Esophagus (tissue), 2 donors: ENCODE results near the gene PODXL2. TPM values are rescaled to one million over a fixed set of nuclear protein-coding genes. Genes with fewer than 3 reads are reported as not detected.

Experiments
- H3K27ac ChIP-seq, 2 donors: one replicate each; pipeline ENCODE4 v1.5.1; 2013; ENCODE audit warnings: low read depth in 2 of 2, mild to moderate bottlenecking in 2 of 2, inconsistent platforms in 1 of 2, low read length in 1 of 2, moderate library complexity in 1 of 2
- H3K27me3 ChIP-seq, 2 donors: one replicate each; pipeline ENCODE4 v1.6.1; 2013; ENCODE audit warnings: low read length in 2 of 2, control low read depth in 1 of 2, mild to moderate bottlenecking in 1 of 2; ENCODE audit not compliant: insufficient read depth in 2 of 2, control insufficient read depth in 1 of 2
- H3K36me3 ChIP-seq, 2 donors: one replicate each; pipeline ENCODE4 v1.6.1; 2013; ENCODE audit warnings: low read length in 1 of 2; ENCODE audit not compliant: control insufficient read depth in 2 of 2, insufficient read depth in 2 of 2
- H3K4me1 ChIP-seq, 2 donors: one replicate each; pipeline ENCODE4 v1.6.1; 2013; ENCODE audit warnings: low read length in 1 of 2; ENCODE audit not compliant: control insufficient read depth in 2 of 2, insufficient read depth in 2 of 2
- H3K4me3 ChIP-seq, 2 donors: one replicate each; pipeline ENCODE4 v1.5.1; 2013; ENCODE audit warnings: low read length in 2 of 2, mild to moderate bottlenecking in 2 of 2, low read depth in 1 of 2, moderate library complexity in 1 of 2
- H3K9me3 ChIP-seq, 2 donors: one replicate each; pipeline ENCODE4 v1.6.1; 2013; ENCODE audit warnings: mild to moderate bottlenecking in 2 of 2, low read depth in 1 of 2, low read length in 1 of 2, moderate library complexity in 1 of 2; ENCODE audit not compliant: control insufficient read depth in 2 of 2, insufficient read depth in 1 of 2
- WGBS, 2 donors: extraction: QIAGEN DNeasy Blood & Tissue Kit; methylation state at CpG; one replicate each; pipeline ENCODE4 v1.1.7; 2013; 5-methylcytosine and 5-hydroxymethylcytosine counted together
- polyA plus RNA-seq, 2 donors: library from polyadenylated mRNA; stranded (reverse); fragments of 200-250 nt; gene quantifications; one replicate each; pipeline ENCODE4 v1.2.3, GENCODE V29; 2013
- donor health status: healthy with polysubstance abuse.
- donor health status: Bipolar disorder and iron deficiency.

PODXL2 gene
- polyA plus RNA-seq = 1 to 10 TPM; 2.5 to 3.6 TPM

- Histone ChIP-seq H3K9me3 (no peaks in the 10 kb centered on the region), H3K27ac (no peak within 1 kb of the TSS), H3K27me3 (no peaks in the 10 kb centered on the region), H3K4me1 (peaks cover 3 to 13% of the 10 kb centered on the region in 2 donors), H3K36me3 (no peaks in the 10 kb centered on the region), H3K4me3 (peak within 1 kb of the TSS; percentile 43 to 45)
- WGBS, 2 donors = 10% methylated on average over 43 to 105 of the region's 105 CpGs
Observed at GRCh38 chr3:127628788-127629466, at the start of gene PODXL2. PODXL2 (plus strand) TSS chr3:127629185; CDS start chr3:127629220, 35 bp downstream.

- Histone ChIP-seq H3K4me3 (no peak overlapping the region), H3K27me3 (no peaks in the 10 kb centered on the region), H3K36me3 (peaks cover 0 to 19% of the 10 kb centered on the region in 2 donors), H3K27ac (no peak overlapping the region), H3K9me3 (no peaks in the 10 kb centered on the region), H3K4me1 (peaks cover 6 to 9% of the 10 kb centered on the region in 2 donors)
- WGBS, 2 donors = 86 to 89% methylated on average over 11 of the region's 11 CpGs
Observed at GRCh38 chr3:127580327-127581060, 48.5 kb upstream of the PODXL2 start.

- H3K4me1 ChIP-seq = peaks cover 27 to 34% of the 10 kb centered on the region in 2 donors
- no peaks in the 10 kb centered on the region for H3K27me3 ChIP-seq
- WGBS, 2 donors = 95% methylated on average over 6 of the region's 6 CpGs
- H3K4me3 ChIP-seq = no peak overlapping the region
- H3K36me3 ChIP-seq = peaks cover 0 to 5% of the 10 kb centered on the region in 2 donors
- H3K9me3 ChIP-seq = no peaks in the 10 kb centered on the region
- no peak overlapping the region for H3K27ac ChIP-seq
Observed at GRCh38 chr3:127584734-127585133, 44.3 kb upstream of the PODXL2 start.

- Histone ChIP-seq H3K4me3 (no peak overlapping the region), H3K27ac (peak overlapping the region in 1 of 2 donors; percentile 29), H3K9me3 (no peaks in the 10 kb centered on the region), H3K36me3 (peaks cover 0 to 5% of the 10 kb centered on the region in 2 donors), H3K4me1 (peaks cover 27 to 34% of the 10 kb centered on the region in 2 donors), H3K27me3 (no peaks in the 10 kb centered on the region)
- WGBS, 2 donors = 53 to 60% methylated on average over 4 of the region's 4 CpGs
Observed at GRCh38 chr3:127585163-127585812, 43.7 kb upstream of the PODXL2 start.

- WGBS, 2 donors = 91 to 96% methylated on average over 6 of the region's 6 CpGs
- Histone ChIP-seq H3K4me1 (peaks cover 27 to 34% of the 10 kb centered on the region in 2 donors), H3K27me3 (no peaks in the 10 kb centered on the region), H3K27ac (peak overlapping the region in 1 of 2 donors; percentile 29), H3K36me3 (peaks cover 0 to 3% of the 10 kb centered on the region in 2 donors), H3K9me3 (no peaks in the 10 kb centered on the region), H3K4me3 (no peak overlapping the region)
Observed at GRCh38 chr3:127585813-127586413, 43.1 kb upstream of the PODXL2 start.

GRCh38 chr3:127587876-127588275, 41.1 kb upstream of the PODXL2 start:
- H3K36me3 ChIP-seq = peaks cover 0 to 3% of the 10 kb centered on the region in 2 donors
- no peak overlapping the region for H3K4me3 ChIP-seq
- 81 to 84% methylated on average over 4 of the region's 4 CpGs for WGBS, 2 donors
- H3K9me3 ChIP-seq = no peaks in the 10 kb centered on the region
- H3K27me3 ChIP-seq = no peaks in the 10 kb centered on the region
- H3K27ac ChIP-seq = peak overlapping the region in 1 of 2 donors; percentile 58
- peaks cover 34 to 35% of the 10 kb centered on the region in 2 donors for H3K4me1 ChIP-seq

- H3K27ac ChIP-seq = peak overlapping the region in 1 of 2 donors; percentile 97
- 16 to 19% methylated on average over 12 of the region's 12 CpGs for WGBS, 2 donors
Observed at GRCh38 chr3:127588806-127589577, 40.0 kb upstream of the PODXL2 start.

GRCh38 chr3:127589600-127590281, 39.2 kb upstream of the PODXL2 start:
- Histone ChIP-seq H3K9me3 (no peaks in the 10 kb centered on the region), H3K36me3 (peaks cover 0 to 3% of the 10 kb centered on the region in 2 donors), H3K4me3 (peak overlapping the region; percentile 89 to 93), H3K4me1 (peaks cover 31 to 33% of the 10 kb centered on the region in 2 donors), H3K27me3 (no peaks in the 10 kb centered on the region), H3K27ac (peak overlapping the region; percentile 89 to 97)
- WGBS, 2 donors = 1% methylated on average over 50 to 56 of the region's 56 CpGs

More at GRCh38 chr3:127588806-127589577, 40.0 kb upstream of the PODXL2 start:
- H3K27me3 ChIP-seq = no peaks in the 10 kb centered on the region
- H3K9me3 ChIP-seq = no peaks in the 10 kb centered on the region
- H3K36me3 ChIP-seq = peaks cover 0 to 3% of the 10 kb centered on the region in 2 donors
- peaks cover 34 to 35% of the 10 kb centered on the region in 2 donors for H3K4me1 ChIP-seq
- H3K4me3 ChIP-seq = peak overlapping the region; percentile 89 to 93
